HEK293T (cell line): ENCODE measurements around the gene ARHGAP33.

Experiments used
- BHLHE40 ChIP-seq: fragments of 450-650 bp; IDR thresholded peaks from 2 replicates; pipeline ENCODE4 v1.6.1; 2016; ENCODE audit warnings: mild to moderate bottlenecking, moderate library complexity, borderline replicate concordance
- ELF4 ChIP-seq: fragments of 450-650 bp; IDR thresholded peaks from 2 replicates; pipeline ENCODE4 v1.6.1; 2017; ENCODE audit warnings: antibody characterized with exemption
- FOXA1 ChIP-seq: fragments of 450-650 bp; IDR thresholded peaks from 2 replicates; pipeline ENCODE4 v1.6.1; 2016; ENCODE audit warnings: mild to moderate bottlenecking
- FOXM1 ChIP-seq: fragments of 450-650 bp; IDR thresholded peaks from 2 replicates; pipeline ENCODE4 v1.6.1; 2017; ENCODE audit warnings: mild to moderate bottlenecking, borderline replicate concordance
- PKNOX1 ChIP-seq: fragments of 450-650 bp; IDR thresholded peaks from 2 replicates; pipeline ENCODE4 v1.6.1; 2016
- SP1 ChIP-seq: fragments of 450-650 bp; IDR thresholded peaks from 2 replicates; pipeline ENCODE4 v1.6.1; 2017

- TF ChIP-seq BHLHE40 (no peak), SP1 (no peak), ELF4 (no peak), FOXA1 (no peak), FOXM1 (no peak), PKNOX1 (no peak)
Observed at GRCh38 chr19:35787227-35787799, 11.9 kb downstream of the ARHGAP33 start.
